WI38 (cell line): ENCODE measurements around the gene FSIP1.

Experiments
- H3K4me3 ChIP-seq: 2 replicates; pipeline ENCODE4 v1.5.1; 2011; ENCODE audit warnings: low read depth, mild to moderate bottlenecking, control low read depth, low read length
- CTCF ChIP-seq: IDR thresholded peaks from 2 replicates; pipeline ENCODE4 v1.5.1; 2012; ENCODE audit warnings: low read depth, mild to moderate bottlenecking, control low read depth, low read length

The FSIP1 gene

DNA sequence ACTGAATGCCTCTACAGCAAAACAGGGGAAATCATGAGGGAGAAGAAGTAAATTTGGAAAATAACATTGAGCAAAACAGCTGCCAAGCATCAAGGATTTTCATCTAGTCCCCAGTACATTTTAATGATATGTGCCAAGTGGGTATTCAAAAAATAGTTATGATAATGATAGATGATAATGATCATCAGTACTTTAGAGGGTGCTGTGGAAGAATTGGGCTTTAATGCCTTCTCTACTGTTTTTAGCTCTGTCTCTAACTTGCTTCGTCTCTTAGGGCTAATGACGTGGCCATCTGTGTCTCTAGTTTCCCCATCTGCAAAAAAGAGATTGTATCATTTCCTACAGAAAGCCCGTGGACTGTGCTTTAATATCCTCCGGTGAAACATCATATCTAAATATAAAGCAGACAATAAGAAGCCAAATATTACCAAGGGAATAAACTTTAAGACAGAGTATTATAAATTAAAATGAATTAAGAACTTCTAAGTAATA, 10.2 kb upstream of the FSIP1 start:
- no peak overlapping the region for H3K4me3 ChIP-seq
- no peak for TF ChIP-seq CTCF

GRCh38 chr15:39792025-39792843, 9.6 kb upstream of the FSIP1 start:
- no peak overlapping the region for H3K4me3 ChIP-seq
- TF ChIP-seq CTCF = no peak

- TF ChIP-seq CTCF = no peak
- no peak overlapping the region for H3K4me3 ChIP-seq
Observed at GRCh38 chr15:39789736-39790135, 7.1 kb upstream of the FSIP1 start.

DNA sequence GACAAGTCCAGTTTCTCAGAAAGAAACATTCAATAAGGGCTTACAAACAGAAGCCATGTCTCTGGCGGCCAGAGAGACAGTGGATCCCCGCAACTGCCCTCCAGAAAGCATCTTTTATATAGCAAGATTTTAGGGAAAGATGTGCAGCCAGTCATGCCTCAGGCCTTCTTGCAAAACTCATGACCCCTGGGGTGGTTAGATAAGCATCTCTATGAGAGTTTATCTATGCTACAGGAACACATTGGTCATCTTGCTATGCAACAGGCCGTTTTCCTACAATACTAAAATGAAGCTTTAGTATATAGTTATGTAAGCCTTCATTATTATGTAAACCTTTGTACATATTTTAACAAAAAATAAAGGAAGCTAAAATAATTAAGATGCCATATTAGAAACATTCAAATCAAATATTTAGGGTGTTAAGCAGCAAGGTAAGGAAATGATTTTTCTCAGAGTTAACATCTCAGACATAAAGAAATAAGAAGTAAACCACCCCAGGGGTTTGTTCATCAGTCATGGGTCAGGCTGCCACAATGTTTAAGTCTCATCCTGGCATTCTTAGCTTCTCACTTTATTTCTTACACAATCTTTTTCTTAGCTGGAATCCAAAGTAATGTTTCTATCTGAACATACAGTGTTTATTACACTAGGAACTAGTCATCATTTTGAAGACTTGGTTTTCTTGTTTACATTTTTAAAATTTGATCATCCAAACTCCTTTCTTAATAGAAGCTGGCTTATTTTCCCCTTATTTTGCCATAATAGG, 6.3 kb upstream of the FSIP1 start:
- no peak for TF ChIP-seq CTCF
- H3K4me3 ChIP-seq = no peak overlapping the region

DNA sequence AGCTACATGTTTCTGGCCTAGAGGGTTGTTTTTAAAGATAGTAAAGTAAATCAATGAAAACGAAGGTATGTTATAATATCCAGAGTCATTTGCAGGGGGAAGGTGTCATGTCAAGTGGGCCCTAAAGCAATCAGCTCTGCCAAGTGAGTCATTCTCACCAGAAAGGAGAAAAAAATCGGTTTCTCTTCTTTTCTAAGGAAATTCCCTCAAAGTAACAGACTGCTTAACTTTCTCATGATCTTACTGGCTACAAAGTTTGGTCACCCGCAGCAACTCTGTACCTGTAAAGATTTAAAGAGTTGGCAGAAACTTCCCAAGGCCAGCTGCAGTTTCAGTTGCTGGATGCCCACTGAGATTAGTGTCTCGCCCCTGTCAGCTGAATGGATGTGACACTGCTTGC, 5.5 kb upstream of the FSIP1 start:
- no peak for TF ChIP-seq CTCF
- no peak overlapping the region for H3K4me3 ChIP-seq

DNA sequence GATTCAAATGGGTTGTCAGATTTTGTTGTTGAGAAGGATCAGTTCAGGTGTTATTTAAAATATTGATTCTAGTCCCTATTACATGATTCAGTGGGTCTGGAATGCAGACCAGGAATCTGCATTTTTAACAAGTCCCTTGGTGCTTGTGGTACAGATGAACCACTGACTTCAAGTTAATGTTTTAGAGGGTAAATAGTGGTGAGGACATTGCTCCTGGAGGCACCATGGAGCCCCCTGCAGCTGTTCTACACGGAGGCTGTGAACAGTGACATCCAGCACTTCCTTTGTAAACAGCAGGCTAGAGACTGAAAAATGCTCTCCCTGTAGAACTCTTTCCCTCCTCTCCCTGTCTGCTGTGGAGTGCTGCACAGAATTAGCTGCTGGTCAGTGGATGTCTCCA, 4.8 kb upstream of the FSIP1 start:
- no peak overlapping the region for H3K4me3 ChIP-seq

More for the DNA sequence above, 4.8 kb upstream of the FSIP1 start:
- TF ChIP-seq CTCF = no peak
